ENCODE results near the gene TAMALIN. TPM values are rescaled to one million over a fixed set of nuclear protein-coding genes. Genes with fewer than 3 reads are reported as not detected.
A peak's percentile ranks its signal among the peaks of the same experiment; 100 is the strongest.

The TAMALIN gene
- total RNA-seq, 2 donors from 2014 or later, result 16.5 to 38.6 TPM

GRCh38 chr12:52054833-52055730 lies 48.3 kb downstream of the TAMALIN start:
- Histone ChIP-seq H3K9me3 (no peaks in the 10 kb centered on the region), H3K4me3 (no peak overlapping the region), H3K27me3 (replicated peaks; ENCODE audit: insufficient read depth) (no peaks in the 10 kb centered on the region), H3K36me3 (peaks cover 6 to 9% of the 10 kb centered on the region in 2 donors), H3K4me1 (replicated peaks) (peaks cover 34% of the 10 kb centered on the region), H3K27ac (peak overlapping the region; percentile 100)
- 87% methylated on average over 21 of the region's 21 CpGs for WGBS
- intact Hi-C loops (cut with DNase I), result no loop called here
- DNase-seq (ENCODE audit: low spot score), result no peak
- TF ChIP-seq CTCF (IDR thresholded peaks at IDR 0.05) (peak in 1 of 4 experiments; percentile 9), POLR2A (IDR thresholded peaks at IDR 0.05) (no peak), POLR2AphosphoS5 (IDR thresholded peaks at IDR 0.05) (peak; percentile 73)

GRCh38 chr12:52055731-52056711 lies 49.3 kb downstream of the TAMALIN start:
- TF ChIP-seq CTCF (IDR thresholded peaks at IDR 0.05), result no peak
- TF ChIP-seq POLR2A (IDR thresholded peaks at IDR 0.05), result peak; percentile 19
- peak; percentile 54 for TF ChIP-seq POLR2AphosphoS5 (IDR thresholded peaks at IDR 0.05)
- Histone ChIP-seq H3K36me3 (peaks cover 6 to 9% of the 10 kb centered on the region in 2 donors), H3K4me3 (no peak overlapping the region), H3K27me3 (replicated peaks; ENCODE audit: insufficient read depth) (no peaks in the 10 kb centered on the region), H3K27ac (peak overlapping the region; percentile 100), H3K9me3 (no peaks in the 10 kb centered on the region), H3K4me1 (replicated peaks) (peaks cover 28% of the 10 kb centered on the region)
- intact Hi-C loops (cut with DNase I), result no loop called here
- WGBS, result 77% methylated on average over 24 of the region's 27 CpGs
- DNase-seq (ENCODE audit: low spot score), result no peak

- no peaks in the 10 kb centered on the region for H3K27me3 ChIP-seq (replicated peaks; ENCODE audit: insufficient read depth)
- peaks cover 28% of the 10 kb centered on the region for H3K4me1 ChIP-seq (replicated peaks)
- 75% methylated on average over 23 of the region's 23 CpGs for WGBS
- DNase-seq (ENCODE audit: low spot score), result no peak
- no peaks in the 10 kb centered on the region for H3K9me3 ChIP-seq
- peak; percentile 10 for TF ChIP-seq POLR2A (IDR thresholded peaks at IDR 0.05)
- TF ChIP-seq CTCF (IDR thresholded peaks at IDR 0.05), result no peak
- peak; percentile 47 for TF ChIP-seq POLR2AphosphoS5 (IDR thresholded peaks at IDR 0.05)
- intact Hi-C loops (cut with DNase I), result no loop called here
- peaks cover 6 to 9% of the 10 kb centered on the region in 2 donors for H3K36me3 ChIP-seq
- no peak overlapping the region for H3K4me3 ChIP-seq
- H3K27ac ChIP-seq, result peak overlapping the region; percentile 100
These were observed 50.3 kb downstream of the TAMALIN start for GRCh38 chr12:52056801-52057637.

GRCh38 chr12:52057638-52058576 lies 51.2 kb downstream of the TAMALIN start:
- no peaks in the 10 kb centered on the region for H3K9me3 ChIP-seq
- H3K4me1 ChIP-seq (replicated peaks), result peaks cover 28% of the 10 kb centered on the region
- H3K36me3 ChIP-seq, result peaks cover 6 to 9% of the 10 kb centered on the region in 2 donors
- no peaks in the 10 kb centered on the region for H3K27me3 ChIP-seq (replicated peaks; ENCODE audit: insufficient read depth)
- intact Hi-C loops (cut with DNase I), result no loop called here
- TF ChIP-seq CTCF (IDR thresholded peaks at IDR 0.05), result no peak
- peak; percentile 2 for TF ChIP-seq POLR2AphosphoS5 (IDR thresholded peaks at IDR 0.05)
- TF ChIP-seq POLR2A (IDR thresholded peaks at IDR 0.05), result no peak
- peak overlapping the region; percentile 100 for H3K27ac ChIP-seq
- 88% methylated on average over 14 of the region's 14 CpGs for WGBS
- DNase-seq (ENCODE audit: low spot score), result no peak
- H3K4me3 ChIP-seq, result no peak overlapping the region

Measured in prostate gland (tissue), 2 donors.